ENCODE results near the gene CD63.

The CD63 gene

DNA sequence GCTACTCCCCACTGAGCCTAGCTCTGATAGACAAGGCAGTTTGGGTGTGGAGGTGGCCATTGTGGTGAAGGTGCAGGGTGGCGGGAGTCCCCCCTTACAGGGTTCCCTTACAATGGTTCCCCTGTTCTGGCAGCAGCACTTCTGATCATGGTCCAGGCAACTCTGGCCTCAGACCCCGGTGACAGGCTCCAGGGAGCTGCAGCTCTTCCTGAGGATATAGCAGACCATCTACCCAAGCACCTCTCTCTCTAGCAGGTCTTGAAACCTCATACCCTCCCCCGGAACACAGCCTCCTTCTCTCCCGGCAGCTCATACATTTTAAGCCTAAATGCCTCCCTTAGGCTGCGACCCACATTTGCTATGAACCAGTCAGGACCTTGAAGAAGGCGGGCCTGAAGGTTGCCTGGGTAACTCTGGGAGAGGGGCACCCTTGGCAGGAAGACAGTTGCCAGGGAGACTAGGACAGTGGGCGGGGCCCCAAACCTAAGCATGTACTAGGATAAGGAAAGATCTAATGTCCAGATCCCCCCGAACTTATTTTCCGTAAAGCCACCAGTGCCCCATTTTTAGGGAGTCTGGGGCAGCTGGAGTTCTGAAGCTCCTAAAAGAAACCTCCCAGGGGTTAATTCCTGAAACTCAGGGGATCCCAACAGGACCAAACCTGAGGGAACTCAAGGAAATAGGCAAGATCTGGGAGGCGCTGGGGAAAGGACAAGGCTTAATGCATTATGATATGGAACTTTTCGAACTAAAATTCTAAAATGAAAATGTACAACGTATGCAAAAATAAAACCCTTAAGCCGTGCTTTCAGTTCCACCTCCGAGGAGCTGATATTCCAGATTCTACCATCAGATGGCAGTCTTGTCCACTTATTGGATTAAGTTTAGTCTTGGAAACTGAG is 9.6 kb upstream of the CD63 start:
- peak; percentile 91 for DNase-seq

DNA sequence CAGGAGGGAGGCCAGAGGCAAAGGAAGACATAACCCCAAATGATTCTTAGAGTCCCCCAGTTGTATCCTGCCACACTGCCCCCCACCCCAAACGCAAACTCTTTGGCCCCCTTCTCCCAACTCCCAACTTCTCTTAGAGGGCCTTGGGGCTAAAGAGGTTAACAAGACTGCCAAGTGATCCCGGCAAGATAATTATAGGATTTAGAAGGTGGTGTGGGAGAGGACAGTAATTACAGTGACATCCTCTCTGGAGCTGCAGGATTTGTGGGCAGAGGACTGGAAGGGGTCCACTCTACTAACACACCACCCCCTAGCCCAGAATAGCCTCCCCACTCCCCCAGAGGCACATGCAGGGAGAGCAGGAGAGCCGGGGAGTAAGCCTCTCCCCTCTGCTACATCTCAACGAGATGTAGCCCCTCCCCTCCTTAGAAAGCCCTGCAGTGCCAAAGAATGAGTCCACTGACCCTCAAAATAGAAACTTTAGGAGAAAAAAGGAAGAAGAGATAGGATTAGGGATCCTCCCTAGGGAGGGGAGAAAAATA is 8.8 kb upstream of the CD63 start:
- no peak for DNase-seq

GRCh38 chr12:55736780-55737580 is 8.2 kb upstream of the CD63 start:
- DNase-seq: peak; percentile 86

DNA sequence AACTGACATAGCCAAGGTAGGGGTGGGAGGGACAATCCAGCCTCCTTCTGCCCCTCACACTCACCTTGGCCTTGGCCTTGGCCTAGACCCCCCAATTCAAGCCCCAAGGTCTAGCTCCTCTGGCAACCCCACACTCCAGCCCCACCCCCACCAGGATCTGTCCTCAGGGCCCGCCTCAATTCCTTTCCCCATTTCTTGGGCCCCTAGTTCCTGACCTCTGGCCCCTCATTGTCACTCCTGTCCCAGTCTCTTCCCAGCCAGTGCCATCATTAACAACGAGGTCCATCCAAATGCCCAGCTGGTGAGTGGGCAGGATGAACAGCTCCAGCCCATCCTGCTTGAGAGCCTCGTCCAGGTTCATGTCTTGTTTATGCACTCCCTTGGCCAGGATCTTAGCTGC is 7.3 kb upstream of the CD63 start:
- DNase-seq: no peak

GRCh38 chr12:55734595-55734994 is 5.8 kb upstream of the CD63 start:
- DNase-seq: no peak

DNA sequence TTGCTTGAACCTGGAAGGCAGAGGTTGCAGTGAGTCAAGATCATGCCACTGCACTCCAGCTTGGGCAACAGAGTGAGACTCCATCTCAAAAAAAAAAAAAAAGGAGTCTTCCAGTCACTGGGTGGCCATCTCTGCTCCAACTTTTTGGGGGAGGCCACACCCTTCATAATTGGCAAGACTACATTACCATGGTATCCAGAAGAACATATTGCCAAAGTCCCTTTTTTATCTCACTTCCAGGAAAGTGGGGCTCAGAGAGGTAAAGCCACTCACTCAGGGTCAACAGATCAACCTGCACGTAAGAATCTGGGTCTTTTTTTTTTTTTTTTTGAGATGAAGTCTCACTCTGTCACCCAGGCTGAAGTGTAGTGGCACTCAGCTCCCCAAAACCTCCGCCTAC is 5.0 kb upstream of the CD63 start:
- no peak for DNase-seq

- DNase-seq: no peak
Measured at GRCh38 chr12:55733021-55733555, 4.3 kb upstream of the CD63 start.

DNA sequence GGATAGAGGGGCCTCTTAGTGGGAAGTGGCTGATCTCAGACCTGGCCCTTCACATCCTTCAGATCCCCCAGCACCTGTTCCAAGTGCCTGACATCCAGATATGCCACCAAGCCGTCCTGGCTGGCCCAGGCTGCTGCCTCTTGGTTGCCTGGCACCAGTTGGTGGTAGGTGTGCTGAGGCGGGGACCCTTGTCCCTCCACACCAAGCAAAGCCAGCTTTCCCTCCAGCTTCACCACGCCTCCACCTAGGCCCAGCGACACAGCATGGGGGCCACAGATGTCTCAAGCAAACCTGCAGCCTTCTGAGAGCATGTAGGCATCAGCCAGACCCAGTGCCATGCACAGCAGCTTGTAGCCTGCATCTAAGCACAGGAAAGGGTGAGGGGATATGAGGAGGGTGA is 3.5 kb upstream of the CD63 start:
- DNase-seq: no peak

DNA sequence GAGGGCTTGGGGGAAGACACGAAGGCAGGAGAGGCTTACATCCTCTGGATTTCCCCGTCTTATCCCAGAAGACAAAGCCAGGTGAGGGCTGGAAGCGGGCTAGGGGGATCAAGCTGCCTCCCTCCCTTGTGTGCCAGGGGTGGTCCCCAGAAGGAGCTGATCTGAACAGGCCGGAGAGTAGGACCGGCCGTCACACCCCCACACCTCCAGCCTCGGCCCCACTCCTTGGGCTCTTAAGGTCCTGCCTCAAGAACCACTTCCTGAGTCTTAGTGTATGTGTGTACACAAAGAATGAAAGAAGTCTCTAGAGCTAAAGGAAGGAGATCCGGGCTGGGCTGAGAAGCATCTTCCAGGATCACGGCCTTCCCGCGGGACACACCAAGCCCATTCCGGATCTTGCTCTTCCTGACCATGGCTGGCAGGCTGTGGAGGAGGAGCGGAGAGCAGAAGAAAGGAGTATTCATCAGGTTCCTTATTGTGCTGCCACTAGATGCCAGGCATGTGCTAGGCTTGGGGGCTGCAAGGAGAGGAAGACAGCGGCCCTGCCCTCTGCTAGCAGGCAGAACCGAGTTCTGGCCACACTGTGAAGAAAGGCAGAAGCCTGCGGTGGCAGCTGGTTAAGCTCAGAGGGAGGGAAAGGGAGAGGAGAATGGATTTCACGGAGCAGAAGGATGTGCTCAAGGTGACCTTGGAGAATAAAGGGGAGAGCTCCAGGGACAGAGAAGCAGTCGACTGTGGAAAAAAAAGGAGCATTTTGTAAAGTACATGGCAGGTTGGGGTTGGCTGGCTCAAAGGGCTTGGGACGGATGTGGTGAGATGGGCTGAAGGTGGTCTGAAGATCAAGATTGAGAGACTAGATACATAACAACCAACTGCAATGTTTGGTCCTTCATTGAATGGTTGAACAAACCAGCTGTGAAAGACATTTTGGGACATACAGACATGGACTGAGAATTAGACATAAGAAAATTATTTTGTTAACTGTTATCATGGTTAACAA is 1.3 kb upstream of the CD63 start:
- peak; percentile 60 for DNase-seq

- DNase-seq: no peak
Measured at GRCh38 chr12:55728186-55728938, 447 bp downstream of the CD63 start.

GRCh38 chr12:55727643-55728185 is 1.1 kb downstream of the CD63 start:
- no peak for DNase-seq

DNA sequence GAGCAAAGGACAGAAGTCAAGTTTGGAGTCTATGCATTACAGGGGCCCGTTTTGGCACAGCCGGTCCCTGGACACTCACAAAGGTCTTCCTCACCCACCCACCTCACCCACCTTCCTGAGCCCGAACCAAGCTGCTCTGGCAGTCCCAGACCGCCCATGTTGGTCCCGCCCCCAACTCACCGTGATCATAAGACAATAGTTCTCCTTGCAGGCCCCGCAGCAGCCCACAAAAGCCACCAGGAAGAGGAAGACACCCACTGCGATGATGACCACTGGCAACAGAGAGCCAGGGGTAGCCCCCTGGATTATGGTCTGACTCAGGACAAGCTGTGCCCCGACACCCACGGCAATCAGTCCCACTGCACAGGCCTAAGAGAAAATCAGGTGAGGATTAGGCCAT is 1.8 kb downstream of the CD63 start:
- no peak for DNase-seq

DNA sequence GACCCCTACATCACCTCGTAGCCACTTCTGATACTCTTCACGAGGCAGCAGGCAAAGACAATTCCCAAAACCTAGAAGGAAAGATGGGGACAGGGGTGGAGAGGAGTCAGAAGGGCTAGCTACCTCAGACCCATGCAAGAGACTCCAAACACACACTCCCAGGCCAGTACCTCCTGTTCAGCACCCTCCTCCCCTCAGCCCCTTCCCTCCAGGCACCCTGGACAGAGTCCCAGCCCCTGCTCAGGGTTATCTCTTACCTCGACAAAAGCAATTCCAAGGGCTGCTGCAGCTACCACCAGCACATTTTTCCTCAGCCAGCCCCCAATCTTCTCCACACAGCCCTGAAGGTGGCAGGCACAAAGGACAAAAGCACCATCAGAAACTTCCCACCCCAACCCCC is 3.3 kb downstream of the CD63 start:
- DNase-seq: no peak

GRCh38 chr12:55724940-55725309 is 3.9 kb downstream of the CD63 start:
- DNase-seq: no peak

GRCh38 chr12:55724226-55724939 is 4.4 kb downstream of the CD63 start:
- DNase-seq: peak; percentile 25

- DNase-seq: no peak
Measured at GRCh38 chr12:55723516-55724225, 5.1 kb downstream of the CD63 start.

- DNase-seq: no peak
Measured at GRCh38 chr12:55722948-55723347, 5.9 kb downstream of the CD63 start.

GRCh38 chr12:55721601-55722213 is 7.1 kb downstream of the CD63 start:
- no peak for DNase-seq

GRCh38 chr12:55720894-55721444 is 7.8 kb downstream of the CD63 start:
- peak; percentile 60 for DNase-seq

Measured in NCI-H2171 treated with DMSO at 0.1 percent for 48 hours (cell line).